Adrenal gland (tissue), 5 donors: Measurements from ENCODE around the gene PIAS1.

ENCODE experiments used
- CTCF ChIP-seq, 6 experiments: fragments of 450-650 bp in 4 of 6; fragments of 200-600 bp in 2 of 6; sonication (generic) in 1 of 6; IDR thresholded peaks; 1 replicate in 5 of 6; 2 replicates in 1 of 6; pipeline versions ENCODE4 v1.5.1 to v1.8.0; 2016 to 2021; ENCODE audit warnings: antibody characterized with exemption in 6 of 6, mild to moderate bottlenecking in 2 of 6, moderate library complexity in 1 of 6
- POLR2A ChIP-seq, 2 donors: fragments of 450-650 bp; IDR thresholded peaks; one replicate each; pipeline ENCODE4 v1.6.1; 2017; ENCODE audit warnings: antibody characterized with exemption in 2 of 2, mild to moderate bottlenecking in 2 of 2, moderate library complexity in 1 of 2
- donor health status: DM: no; HTN: no; CAD: no.

GRCh38 chr15:68223171-68223570, 169.1 kb downstream of the PIAS1 start:
- TF ChIP-seq POLR2A (IDR thresholded peaks at IDR 0.05) (no peak), CTCF (IDR thresholded peaks at IDR 0.05) (no peak)
